Stimulated activated CD4-positive, alpha-beta T cell treated with anti-CD3 and anti-CD28 coated beads, TNF-alpha, amount 100 ng/mL, for 24 hours (primary cell): Measurements from ENCODE around the gene GRM3.

Experiments
- DNase-seq, 3 experiments: peaks; one replicate each; pipeline ENCODE4 v3.0.0-alpha.2; 2020; ENCODE audit warnings: low read depth in 3 of 3

The GRM3 gene

DNA sequence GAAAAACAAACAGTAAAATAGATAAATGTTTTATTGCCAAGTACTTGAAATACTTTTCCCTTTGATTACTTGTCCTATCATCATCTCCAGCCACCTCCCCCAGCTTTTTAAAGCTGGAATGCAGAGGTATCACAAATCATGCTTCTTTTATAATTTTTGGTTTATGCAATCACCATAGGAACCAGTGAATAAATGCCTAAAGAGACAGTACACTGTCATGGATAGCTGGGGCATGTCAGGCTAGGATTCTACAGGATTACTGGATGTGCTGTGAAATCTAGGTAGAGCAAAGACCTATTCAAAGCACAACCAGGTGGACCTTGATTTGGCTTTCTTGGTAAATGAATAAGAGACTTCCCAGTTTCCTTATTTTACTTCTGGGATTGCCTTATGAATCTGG, 257.2 kb downstream of the GRM3 start:
- DNase-seq = no peak

DNA sequence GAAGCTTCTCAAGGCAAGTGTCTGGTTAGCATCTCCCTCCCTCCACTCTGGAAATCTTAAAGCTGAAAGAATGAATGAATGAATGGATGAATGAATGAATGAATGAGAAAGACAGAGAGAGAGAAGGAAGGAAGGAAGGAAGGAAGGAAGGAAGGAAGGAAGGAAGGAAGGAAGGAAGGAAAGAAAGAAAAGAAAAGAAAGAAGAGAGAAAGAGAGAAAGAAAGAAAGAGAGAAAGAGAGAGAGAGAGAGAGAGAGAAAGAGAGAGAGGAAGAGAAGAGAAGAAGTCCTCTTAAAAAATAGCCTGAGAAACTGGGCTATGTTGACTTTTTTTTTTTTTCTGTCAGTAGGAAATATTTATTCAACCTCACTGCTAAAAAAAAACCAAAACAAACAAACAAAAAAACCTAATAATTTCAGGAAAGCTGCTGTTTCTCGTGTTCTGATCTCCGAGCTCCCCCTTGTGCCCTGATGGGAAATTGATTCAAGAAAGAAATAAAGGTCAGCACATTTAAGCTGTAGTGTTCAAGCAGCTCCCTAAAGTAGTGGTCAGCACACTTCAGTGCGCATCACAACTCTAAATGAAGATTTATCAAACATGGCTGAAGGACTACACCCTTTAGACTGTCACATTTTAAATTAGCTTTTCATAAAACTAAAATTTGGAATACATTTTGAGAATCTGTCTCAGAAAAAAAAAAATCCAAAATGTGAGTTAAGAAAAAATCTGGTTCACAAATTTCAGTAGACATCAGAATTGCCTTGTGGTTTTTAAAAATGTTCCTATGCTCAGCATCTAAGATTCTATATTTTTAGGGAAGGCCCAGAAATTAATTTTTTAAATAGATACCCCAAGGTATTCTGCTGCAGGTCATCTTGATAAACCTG, 261.5 kb downstream of the GRM3 start:
- peak in 1 of 3 experiments; percentile 6 for DNase-seq

DNA sequence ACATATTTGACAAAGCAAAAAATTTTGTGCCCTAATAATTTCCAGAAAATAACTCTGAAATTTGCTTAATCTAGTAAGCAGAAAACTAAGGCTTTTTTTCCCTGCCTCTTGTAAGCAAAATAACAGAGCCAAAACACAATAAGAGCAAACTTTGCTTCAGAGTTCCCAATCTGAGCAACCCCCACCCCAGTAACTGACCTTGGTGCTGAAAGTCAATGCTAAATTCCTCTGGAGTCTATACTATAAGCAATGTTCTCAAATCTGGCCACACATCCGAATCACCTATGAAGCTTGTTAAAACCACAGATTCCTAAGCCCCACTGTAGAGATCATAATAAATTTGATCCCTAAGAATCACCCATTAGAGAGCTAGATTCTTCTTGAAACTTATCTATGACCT, 265.2 kb downstream of the GRM3 start:
- no peak for DNase-seq

DNA sequence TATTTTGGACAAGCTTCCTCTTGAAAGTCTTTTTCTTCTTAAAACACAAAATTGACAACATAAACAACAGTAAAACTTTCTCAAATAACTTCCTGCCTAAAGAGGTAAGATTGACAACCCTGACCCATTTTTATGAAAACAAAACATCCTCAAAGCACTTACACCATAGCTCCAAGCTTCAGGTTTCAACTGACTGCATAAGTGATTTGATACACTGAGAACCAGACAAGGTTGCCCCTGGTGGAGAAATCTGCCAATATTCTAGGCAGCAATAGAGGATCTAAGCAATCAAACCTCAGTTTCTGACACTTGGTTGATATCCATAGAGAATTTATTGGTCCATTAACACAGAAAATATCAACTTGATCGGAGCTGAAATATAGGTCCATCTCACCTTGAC, 267.9 kb downstream of the GRM3 start:
- no peak for DNase-seq

DNA sequence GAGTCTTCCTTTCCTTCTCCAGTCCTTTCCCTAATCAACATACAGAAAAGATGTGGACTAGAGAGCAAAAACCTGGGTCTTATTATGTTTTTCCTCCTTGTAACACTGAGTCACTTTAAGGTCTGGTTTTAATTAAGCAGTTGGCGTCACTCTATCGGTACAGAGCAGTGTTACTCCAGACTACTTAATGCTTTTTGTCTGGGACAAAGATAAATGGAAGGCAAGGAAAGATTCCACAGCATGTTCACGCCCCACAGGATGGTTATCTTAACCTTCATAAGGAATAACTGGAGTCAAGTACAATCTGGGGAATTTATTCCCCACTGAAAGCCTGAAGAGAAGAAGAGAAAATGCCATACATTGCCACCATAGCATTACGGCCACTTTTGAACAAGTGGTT, 270.0 kb downstream of the GRM3 start:
- no peak for DNase-seq
